Left lung (tissue), 10 donors: Measurements from ENCODE around the gene EFCAB8. TPM values are rescaled to one million over a fixed set of nuclear protein-coding genes. Genes with fewer than 3 reads are reported as not detected.

ENCODE experiments used
- ATAC-seq: fragments of 200-7000 bp; cut with Tn5 transposase; one replicate; pipeline ENCODE4 v1.9.1; 2020; ENCODE audit warnings: moderate library complexity
- DNase-seq, 4 donors: peaks; one replicate each; pipeline ENCODE4 v3.0.0-alpha.2; 2013 to 2020
- H3K27ac ChIP-seq, 2 donors: fragments of 200-600 bp; sonication (generic) in 1 of 2; one replicate each; pipeline versions ENCODE4 v1.5.0 to v1.8.0; 2020 to 2021
- H3K27me3 ChIP-seq, 2 donors: fragments of 200-600 bp; sonication (generic) in 1 of 2; one replicate each; pipeline versions ENCODE4 v1.5.0 to v1.8.0; 2020 to 2021
- H3K36me3 ChIP-seq, 2 donors: fragments of 200-600 bp; sonication (generic) in 1 of 2; one replicate each; pipeline versions ENCODE4 v1.5.0 to v1.8.0; 2020 to 2021
- H3K4me1 ChIP-seq, 2 donors: fragments of 200-600 bp; one replicate each; pipeline ENCODE4 v1.8.0; 2021
- H3K4me3 ChIP-seq, 2 donors: fragments of 200-600 bp; sonication (generic) in 1 of 2; one replicate each; pipeline versions ENCODE4 v1.5.0 to v1.8.0; 2020 to 2021; ENCODE audit warnings: mild to moderate bottlenecking in 1 of 2
- H3K9me3 ChIP-seq, 2 donors: fragments of 200-600 bp; sonication (generic) in 1 of 2; one replicate each; pipeline versions ENCODE4 v1.5.0 to v1.8.0; 2020 to 2021
- CTCF ChIP-seq, 2 donors: fragments of 200-600 bp; sonication (generic) in 1 of 2; IDR thresholded peaks; one replicate each; pipeline versions ENCODE4 v1.5.0 to v1.8.0; 2021; ENCODE audit warnings: antibody characterized with exemption in 2 of 2
- intact Hi-C, 2 donors: fragments of 100-400 bp; cut with DNase I; formaldehyde crosslinking; loops; one replicate each; pipeline versions ENCODE4 v1.11.2 to v1.14.2; 2022
- polyA plus RNA-seq, 6 donors: library from polyadenylated mRNA; unstranded; fragments of 120-200 nt; gene quantifications; one replicate each; pipeline ENCODE4 v1.2.1, GENCODE V29; 2013; ENCODE audit not compliant: insufficient read length in 6 of 6
- total RNA-seq, 2 donors: library from RNA; stranded (reverse); fragmentation: NEBNext Ultra II Directional; extraction: Animal tissue kit (Norgen Biotek cat#: 25700); gene quantifications; one replicate each; pipeline ENCODE4 v1.2.1, GENCODE V29; 2021
- donor health status: DM: no; HTN: yes; CAD: no.
- donor health status: DM: no; HTN: no; CAD: no.

Gene EFCAB8
- total and polyA plus RNA-seq, 8 donors = 0.07 to 1.0 (median 0.15) TPM; not detected in 1

- no peak for ATAC-seq
- H3K4me3 ChIP-seq = no peak overlapping the region
- intact Hi-C loops = no loop called here
- H3K27ac ChIP-seq = no peak overlapping the region
- no peaks in the 10 kb centered on the region for H3K27me3 ChIP-seq
- H3K9me3 ChIP-seq = no peaks in the 10 kb centered on the region
- no peaks in the 10 kb centered on the region for H3K36me3 ChIP-seq
- no peak for TF ChIP-seq CTCF (IDR thresholded peaks at IDR 0.05)
- no peak for DNase-seq
- H3K4me1 ChIP-seq = no peaks in the 10 kb centered on the region
These were observed 30.6 kb downstream of the EFCAB8 start for GRCh38 chr20:32889281-32889680.

GRCh38 chr20:32891491-32891890, 32.8 kb downstream of the EFCAB8 start:
- intact Hi-C loops = no loop called here
- DNase-seq (no peak), ATAC-seq (no peak)
- no peak for TF ChIP-seq CTCF (IDR thresholded peaks at IDR 0.05)
- H3K27me3 ChIP-seq = no peaks in the 10 kb centered on the region
- H3K9me3 ChIP-seq = no peaks in the 10 kb centered on the region
- no peak overlapping the region for H3K4me3 ChIP-seq
- no peak overlapping the region for H3K27ac ChIP-seq
- no peaks in the 10 kb centered on the region for H3K4me1 ChIP-seq
- no peaks in the 10 kb centered on the region for H3K36me3 ChIP-seq

- no peak for DNase-seq
- no peaks in the 10 kb centered on the region for H3K9me3 ChIP-seq
- intact Hi-C loops = no loop called here
- H3K4me1 ChIP-seq = no peaks in the 10 kb centered on the region
- no peak overlapping the region for H3K4me3 ChIP-seq
- no peak overlapping the region for H3K27ac ChIP-seq
- no peaks in the 10 kb centered on the region for H3K36me3 ChIP-seq
- TF ChIP-seq CTCF (IDR thresholded peaks at IDR 0.05) = no peak
- no peaks in the 10 kb centered on the region for H3K27me3 ChIP-seq
- ATAC-seq = no peak
These were observed 33.4 kb downstream of the EFCAB8 start for GRCh38 chr20:32891926-32892660.

- Histone ChIP-seq H3K9me3 (no peaks in the 10 kb centered on the region), H3K4me3 (no peak overlapping the region), H3K27me3 (no peaks in the 10 kb centered on the region), H3K27ac (no peak overlapping the region), H3K36me3 (no peaks in the 10 kb centered on the region), H3K4me1 (no peaks in the 10 kb centered on the region)
- DNase-seq (no peak), ATAC-seq (no peak)
- intact Hi-C loops = no loop called here
- TF ChIP-seq CTCF (IDR thresholded peaks at IDR 0.05) = no peak
These were observed 34.7 kb downstream of the EFCAB8 start for GRCh38 chr20:32893263-32894025.

- Histone ChIP-seq H3K9me3 (no peaks in the 10 kb centered on the region), H3K27ac (no peak overlapping the region), H3K4me3 (no peak overlapping the region), H3K36me3 (no peaks in the 10 kb centered on the region), H3K4me1 (no peaks in the 10 kb centered on the region), H3K27me3 (no peaks in the 10 kb centered on the region)
- DNase-seq (peak in 1 of 4 donors; percentile 7), ATAC-seq (peak; percentile 32)
- no peak for TF ChIP-seq CTCF (IDR thresholded peaks at IDR 0.05)
- intact Hi-C loops = no loop called here
These were observed 35.3 kb downstream of the EFCAB8 start for GRCh38 chr20:32894026-32894483.
